SK-N-SH (cell line): ENCODE results near the gene LPO. TPM values are rescaled to one million over a fixed set of nuclear protein-coding genes. Genes with fewer than 3 reads are reported as not detected.

Experiments used
- CTCF ChIA-PET: fragments of 300-600, 350-600 bp; formaldehyde crosslinking; extraction: SDS; loops from one replicate; lab custom pipeline; 2021; lab: Yijun Ruan, JAX
- POLR2A ChIA-PET: fragments of 350-600 bp; sonication (Branson Sonifier 250); formaldehyde crosslinking; extraction: SDS; loops from one replicate; lab custom pipeline; 2020; ENCODE audit warnings: antibody characterized with exemption, inconsistent platforms; lab: Yijun Ruan, JAX
- DNase-seq: peaks from one replicate; pipeline ENCODE4 v3.0.0; 2012
- H2AFZ ChIP-seq: fragments of 200-600 bp; sonication (generic); 2 replicates; pipeline ENCODE4 v1.8.1; 2016; ENCODE audit warnings: antibody characterized with exemption, mild to moderate bottlenecking, low read depth
- H3F3A ChIP-seq: fragments of 200-600 bp; sonication (generic); replicated peaks from 2 replicates; pipeline ENCODE3; 2016; ENCODE audit warnings: antibody characterized with exemption, mild to moderate bottlenecking; ENCODE audit not compliant: insufficient read depth
- H3K27ac ChIP-seq, 2 experiments: fragments of 200-500 bp in 1 of 2; fragments of 200-600 bp in 1 of 2; sonication (Bioruptor generic) in 1 of 2; sonication (generic), shearing (Covaris generic) in 1 of 2; 2 replicates each; pipeline versions ENCODE4 v1.5.1 to v1.6.1; 2014 to 2016; ENCODE audit warnings: low read depth in 2 of 2, inconsistent platforms in 1 of 2, low read length in 1 of 2, mild to moderate bottlenecking in 1 of 2, mixed read lengths in 1 of 2
- H3K27me3 ChIP-seq: fragments of 200-600 bp; sonication (generic), shearing (Covaris generic); 2 replicates; pipeline ENCODE4 v1.6.1; 2016; ENCODE audit warnings: mixed run types; ENCODE audit not compliant: insufficient read depth
- H3K36me3 ChIP-seq, 2 experiments: fragments of 200-500 bp in 1 of 2; fragments of 200-600 bp in 1 of 2; sonication (Bioruptor generic) in 1 of 2; sonication (generic) in 1 of 2; replicated peaks in 1 of 2; 2 replicates each; pipeline versions ENCODE3 to v1.5.1; 2014 to 2016; ENCODE audit warnings: low read length in 1 of 2, mild to moderate bottlenecking in 1 of 2; ENCODE audit not compliant: insufficient read depth in 2 of 2, control insufficient read depth in 1 of 2
- H3K4me1 ChIP-seq, 2 experiments: fragments of 200-500 bp in 1 of 2; fragments of 200-600 bp in 1 of 2; sonication (Bioruptor generic) in 1 of 2; sonication (generic), shearing (Covaris generic) in 1 of 2; 2 replicates each; pipeline versions ENCODE4 v1.5.1 to v1.6.1; 2014 to 2016; ENCODE audit warnings: low read depth in 1 of 2, low read length in 1 of 2, mixed run types in 1 of 2; ENCODE audit not compliant: insufficient read depth in 2 of 2, control insufficient read depth in 1 of 2
- H3K4me2 ChIP-seq: fragments of 200-600 bp; sonication (generic), shearing (Covaris generic); 2 replicates; pipeline ENCODE4 v1.6.1; 2017; ENCODE audit warnings: mixed run types
- H3K4me3 ChIP-seq, 2 experiments: fragments of 200-500 bp in 1 of 2; fragments of 200-600 bp in 1 of 2; sonication (Bioruptor generic) in 1 of 2; sonication (generic), shearing (Covaris generic) in 1 of 2; 2 replicates each; pipeline versions ENCODE4 v1.5.1 to v1.8.1; 2014 to 2016; ENCODE audit warnings: low read depth in 2 of 2, inconsistent platforms in 1 of 2, low read length in 1 of 2, mild to moderate bottlenecking in 1 of 2, mixed read lengths in 1 of 2, moderate library complexity in 1 of 2
- H3K79me2 ChIP-seq: fragments of 200-600 bp; sonication (generic); 2 replicates; pipeline ENCODE4 v1.8.1; 2017; ENCODE audit warnings: mild to moderate bottlenecking; ENCODE audit not compliant: insufficient read depth
- H3K9ac ChIP-seq: fragments of 200-600 bp; sonication (generic); 2 replicates; pipeline ENCODE4 v1.6.1; 2017; ENCODE audit warnings: mixed run types
- H3K9me2 ChIP-seq: fragments of 200-600 bp; sonication (generic); 2 replicates; pipeline ENCODE4 v1.6.1; 2017; ENCODE audit warnings: mixed run types
- H3K9me3 ChIP-seq: fragments of 200-600 bp; sonication (generic); 2 replicates; pipeline ENCODE4 v1.6.1; 2017; ENCODE audit warnings: mixed run types, mild to moderate bottlenecking, moderate library complexity
- H4K20me1 ChIP-seq: fragments of 200-600 bp; sonication (generic); 2 replicates; pipeline ENCODE4 v1.6.1; 2017; ENCODE audit warnings: mild to moderate bottlenecking, mixed run types; ENCODE audit not compliant: insufficient read depth
- EP300 ChIP-seq, 2 experiments: IDR thresholded peaks; 2 replicates each; pipeline versions ENCODE4 v1.4.0 to v1.6.1; 2012; ENCODE audit warnings: borderline replicate concordance in 1 of 2, low read depth in 1 of 2, low read length in 1 of 2
- EZH2phosphoT487 ChIP-seq: fragments of 200-600 bp; sonication (generic); IDR thresholded peaks from 2 replicates; pipeline ENCODE4 v1.6.1; 2017; ENCODE audit warnings: low read depth, mixed run types, mild to moderate bottlenecking, antibody characterized with exemption, moderate library complexity, borderline replicate concordance
- FOSL2 ChIP-seq: IDR thresholded peaks from 2 replicates; pipeline ENCODE4 v1.4.0; 2012; ENCODE audit warnings: low read depth, mild to moderate bottlenecking, moderate library complexity, borderline replicate concordance
- FOXM1 ChIP-seq: IDR thresholded peaks from 2 replicates; pipeline ENCODE4 v1.4.0; 2012; ENCODE audit warnings: low read depth, mild to moderate bottlenecking
- GABPA ChIP-seq: IDR thresholded peaks from 2 replicates; pipeline ENCODE4 v1.4.0; 2012; ENCODE audit warnings: low read depth, mild to moderate bottlenecking
- MEF2A ChIP-seq: IDR thresholded peaks from 2 replicates; pipeline ENCODE4 v1.4.0; 2012; ENCODE audit warnings: low read depth, borderline replicate concordance
- MXI1 ChIP-seq: IDR thresholded peaks from 2 replicates; pipeline ENCODE4 v1.6.1; 2012; ENCODE audit warnings: mild to moderate bottlenecking, low read depth, low read length, improper control_type of control experiment
- NFIC ChIP-seq: IDR thresholded peaks from 2 replicates; pipeline ENCODE4 v1.4.0; 2012; ENCODE audit warnings: borderline replicate concordance
- NRF1 ChIP-seq: IDR thresholded peaks from 2 replicates; pipeline ENCODE4 v1.6.1; 2012; ENCODE audit warnings: low read depth, mild to moderate bottlenecking, low read length
- RAD21 ChIP-seq: IDR thresholded peaks from 2 replicates; pipeline ENCODE4 v1.6.1; 2012; ENCODE audit warnings: mild to moderate bottlenecking, low read length
- RCOR1 ChIP-seq: fragments of 150-350 bp; IDR thresholded peaks from 2 replicates; pipeline ENCODE4 v1.6.1; 2017; ENCODE audit warnings: antibody characterized with exemption, low read length
- RFX5 ChIP-seq: IDR thresholded peaks from 2 replicates; pipeline ENCODE4 v1.6.1; 2012; ENCODE audit warnings: mild to moderate bottlenecking, improper control_type of control experiment, low read length
- TCF12 ChIP-seq: IDR thresholded peaks from 2 replicates; pipeline ENCODE4 v1.4.0; 2012
- YY1 ChIP-seq: IDR thresholded peaks from 2 replicates; pipeline ENCODE4 v1.4.0; 2012; ENCODE audit warnings: low read depth, mild to moderate bottlenecking
- WGBS: methylation state at CpG from one replicate; pipeline ENCODE4 v1.1.6; 2017; ENCODE audit warnings: low lambda C conversion rate; 5-methylcytosine and 5-hydroxymethylcytosine counted together
- polyA plus RNA-seq, 3 experiments: library from polyadenylated mRNA; depleted of rRNA; stranded (reverse); fragments of >200 nt; gene quantifications; 2 replicates each; pipeline ENCODE4 v1.2.3, GENCODE V29; 2012
- TF ChIP-seq, protein P1 (sequence below): IDR thresholded peaks from 2 replicates; pipeline ENCODE4 v1.4.0; 2012; ENCODE audit warnings: low read depth, borderline replicate concordance
- TF ChIP-seq, protein P2 (sequence below): fragments of 150-350 bp; IDR thresholded peaks from 2 replicates; pipeline ENCODE4 v1.6.1; 2017; ENCODE audit warnings: antibody characterized with exemption, low read length, low read depth, borderline replicate concordance
- TF ChIP-seq, protein P3 (sequence below): IDR thresholded peaks from 2 replicates; pipeline ENCODE4 v1.6.1; 2012; ENCODE audit warnings: mild to moderate bottlenecking, low read depth, low read length, moderate library complexity

The LPO gene
- polyA plus RNA-seq, 1 of the 3 experiments (the other 2 are of a cell fraction), result not detected

- WGBS, result 63% methylated on average over 8 of the region's 8 CpGs
- POLR2A ChIA-PET, result interaction anchor here (1.9 kb wide), 1 partner anchor 47 kb away, joined by 4 read pairs; the partner anchor contains the start of gene SUPT4H1
- Histone ChIP-seq H3K9ac (no peak overlapping the region), H3K4me2 (no peak overlapping the region), H2AFZ (no peak overlapping the region), H3K4me3 (no peak overlapping the region), H3F3A (no peaks in the 10 kb centered on the region), H3K9me2 (no peaks in the 10 kb centered on the region), H3K36me3 (no peaks in the 10 kb centered on the region), H3K79me2 (no peaks in the 10 kb centered on the region), H3K27ac (no peak overlapping the region), H3K9me3 (no peaks in the 10 kb centered on the region), H4K20me1 (no peaks in the 10 kb centered on the region), H3K4me1 (peaks cover 0 to 3% of the 10 kb centered on the region in 2 experiments; a peak in 1 of 4 replicates), H3K27me3 (peaks cover 11% of the 10 kb centered on the region; the same call in 1 of the 2 replicates)
- no peak for DNase-seq
- CTCF ChIA-PET, result interaction anchor here (1.1 to 3.4 kb wide), 14 partner anchors 9 to 158 kb away, joined by 3 to 29 read pairs (median 6); partner anchors contain the start of gene RNF43
- TF ChIP-seq YY1 (no peak), RAD21 (no peak), NFIC (no peak), FOXM1 (no peak), TCF12 (no peak), MXI1 (no peak), MEF2A (no peak), NRF1 (no peak), RFX5 (no peak), GABPA (no peak), EP300 (IDR thresholded peaks at IDR 0.05; ENCODE audit: borderline replicate concordance in 1 of 2, low read depth in 1 of 2, low read length in 1 of 2) (no peak), EZH2phosphoT487 (no peak), RCOR1 (no peak), FOSL2 (no peak)
- TF ChIP-seq, protein P1, sequence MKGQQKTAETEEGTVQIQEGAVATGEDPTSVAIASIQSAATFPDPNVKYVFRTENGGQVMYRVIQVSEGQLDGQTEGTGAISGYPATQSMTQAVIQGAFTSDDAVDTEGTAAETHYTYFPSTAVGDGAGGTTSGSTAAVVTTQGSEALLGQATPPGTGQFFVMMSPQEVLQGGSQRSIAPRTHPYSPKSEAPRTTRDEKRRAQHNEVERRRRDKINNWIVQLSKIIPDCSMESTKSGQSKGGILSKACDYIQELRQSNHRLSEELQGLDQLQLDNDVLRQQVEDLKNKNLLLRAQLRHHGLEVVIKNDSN, result no peak
- TF ChIP-seq, protein P2, sequence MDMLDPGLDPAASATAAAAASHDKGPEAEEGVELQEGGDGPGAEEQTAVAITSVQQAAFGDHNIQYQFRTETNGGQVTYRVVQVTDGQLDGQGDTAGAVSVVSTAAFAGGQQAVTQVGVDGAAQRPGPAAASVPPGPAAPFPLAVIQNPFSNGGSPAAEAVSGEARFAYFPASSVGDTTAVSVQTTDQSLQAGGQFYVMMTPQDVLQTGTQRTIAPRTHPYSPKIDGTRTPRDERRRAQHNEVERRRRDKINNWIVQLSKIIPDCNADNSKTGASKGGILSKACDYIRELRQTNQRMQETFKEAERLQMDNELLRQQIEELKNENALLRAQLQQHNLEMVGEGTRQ, result no peak
- TF ChIP-seq, protein P3, sequence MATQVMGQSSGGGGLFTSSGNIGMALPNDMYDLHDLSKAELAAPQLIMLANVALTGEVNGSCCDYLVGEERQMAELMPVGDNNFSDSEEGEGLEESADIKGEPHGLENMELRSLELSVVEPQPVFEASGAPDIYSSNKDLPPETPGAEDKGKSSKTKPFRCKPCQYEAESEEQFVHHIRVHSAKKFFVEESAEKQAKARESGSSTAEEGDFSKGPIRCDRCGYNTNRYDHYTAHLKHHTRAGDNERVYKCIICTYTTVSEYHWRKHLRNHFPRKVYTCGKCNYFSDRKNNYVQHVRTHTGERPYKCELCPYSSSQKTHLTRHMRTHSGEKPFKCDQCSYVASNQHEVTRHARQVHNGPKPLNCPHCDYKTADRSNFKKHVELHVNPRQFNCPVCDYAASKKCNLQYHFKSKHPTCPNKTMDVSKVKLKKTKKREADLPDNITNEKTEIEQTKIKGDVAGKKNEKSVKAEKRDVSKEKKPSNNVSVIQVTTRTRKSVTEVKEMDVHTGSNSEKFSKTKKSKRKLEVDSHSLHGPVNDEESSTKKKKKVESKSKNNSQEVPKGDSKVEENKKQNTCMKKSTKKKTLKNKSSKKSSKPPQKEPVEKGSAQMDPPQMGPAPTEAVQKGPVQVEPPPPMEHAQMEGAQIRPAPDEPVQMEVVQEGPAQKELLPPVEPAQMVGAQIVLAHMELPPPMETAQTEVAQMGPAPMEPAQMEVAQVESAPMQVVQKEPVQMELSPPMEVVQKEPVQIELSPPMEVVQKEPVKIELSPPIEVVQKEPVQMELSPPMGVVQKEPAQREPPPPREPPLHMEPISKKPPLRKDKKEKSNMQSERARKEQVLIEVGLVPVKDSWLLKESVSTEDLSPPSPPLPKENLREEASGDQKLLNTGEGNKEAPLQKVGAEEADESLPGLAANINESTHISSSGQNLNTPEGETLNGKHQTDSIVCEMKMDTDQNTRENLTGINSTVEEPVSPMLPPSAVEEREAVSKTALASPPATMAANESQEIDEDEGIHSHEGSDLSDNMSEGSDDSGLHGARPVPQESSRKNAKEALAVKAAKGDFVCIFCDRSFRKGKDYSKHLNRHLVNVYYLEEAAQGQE, result no peak
These were observed 67.2 kb downstream of the LPO start for GRCh38 chr17:58305626-58306025.
